ENCODE measurements around the gene RNF208. TPM values are rescaled to one million over a fixed set of nuclear protein-coding genes. Genes with fewer than 3 reads are reported as not detected.

The RNF208 gene
- total RNA-seq, 2 experiments from 2014 or later = 8.0 to 10.4 TPM

- no peak for ATAC-seq
- TF ChIP-seq, protein P1, sequence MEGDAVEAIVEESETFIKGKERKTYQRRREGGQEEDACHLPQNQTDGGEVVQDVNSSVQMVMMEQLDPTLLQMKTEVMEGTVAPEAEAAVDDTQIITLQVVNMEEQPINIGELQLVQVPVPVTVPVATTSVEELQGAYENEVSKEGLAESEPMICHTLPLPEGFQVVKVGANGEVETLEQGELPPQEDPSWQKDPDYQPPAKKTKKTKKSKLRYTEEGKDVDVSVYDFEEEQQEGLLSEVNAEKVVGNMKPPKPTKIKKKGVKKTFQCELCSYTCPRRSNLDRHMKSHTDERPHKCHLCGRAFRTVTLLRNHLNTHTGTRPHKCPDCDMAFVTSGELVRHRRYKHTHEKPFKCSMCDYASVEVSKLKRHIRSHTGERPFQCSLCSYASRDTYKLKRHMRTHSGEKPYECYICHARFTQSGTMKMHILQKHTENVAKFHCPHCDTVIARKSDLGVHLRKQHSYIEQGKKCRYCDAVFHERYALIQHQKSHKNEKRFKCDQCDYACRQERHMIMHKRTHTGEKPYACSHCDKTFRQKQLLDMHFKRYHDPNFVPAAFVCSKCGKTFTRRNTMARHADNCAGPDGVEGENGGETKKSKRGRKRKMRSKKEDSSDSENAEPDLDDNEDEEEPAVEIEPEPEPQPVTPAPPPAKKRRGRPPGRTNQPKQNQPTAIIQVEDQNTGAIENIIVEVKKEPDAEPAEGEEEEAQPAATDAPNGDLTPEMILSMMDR (IDR thresholded peaks at IDR 0.05) = no peak
- Mint-ChIP-seq H3K9me3 (no peaks in the 10 kb centered on the region), H3K27ac (no peak overlapping the region), H3K4me3 (no peak overlapping the region), H3K36me3 (ENCODE audit: low read depth) (peaks cover 38% of the 10 kb centered on the region), H3K27me3 (no peaks in the 10 kb centered on the region), H3K4me1 (ENCODE audit: low read depth) (peaks cover 8% of the 10 kb centered on the region)
- intact Hi-C loops (cut with micrococcal nuclease) = no loop called here
- POLR2A ChIA-PET = interaction anchor here (0.6 kb wide), 1 partner anchor 26 kb away, joined by 3 read pairs; no protein-coding TSS in a partner anchor
- CTCF ChIA-PET = no interaction called here
- no peak for DNase-seq
These were observed 46.6 kb upstream of the RNF208 start for GRCh38 chr9:137268538-137269201.

GRCh38 chr9:137267933-137268355 lies 45.9 kb upstream of the RNF208 start:
- ATAC-seq (no peak), DNase-seq (no peak)
- H3K27ac Mint-ChIP-seq = no peak overlapping the region
- CTCF ChIA-PET = interaction anchor here (1.0 kb wide), 1 partner anchor 31 kb away, joined by 3 read pairs; no protein-coding TSS in a partner anchor
- TF ChIP-seq, protein P1 (IDR thresholded peaks at IDR 0.05) = no peak
- intact Hi-C loops (cut with micrococcal nuclease) = no loop called here
- peaks cover 37% of the 10 kb centered on the region for H3K36me3 Mint-ChIP-seq (ENCODE audit: low read depth)
- peaks cover 8% of the 10 kb centered on the region for H3K4me1 Mint-ChIP-seq (ENCODE audit: low read depth)
- H3K9me3 Mint-ChIP-seq = no peaks in the 10 kb centered on the region
- POLR2A ChIA-PET = no interaction called here
- H3K4me3 Mint-ChIP-seq = no peak overlapping the region
- H3K27me3 Mint-ChIP-seq = no peaks in the 10 kb centered on the region

- intact Hi-C loops (cut with micrococcal nuclease) = no loop called here
- H3K27me3 Mint-ChIP-seq = no peaks in the 10 kb centered on the region
- CTCF ChIA-PET = interaction anchor here (1.0 kb wide), 1 partner anchor 30 kb away, joined by 3 read pairs; no protein-coding TSS in a partner anchor
- ATAC-seq (no peak), DNase-seq (no peak)
- peaks cover 38% of the 10 kb centered on the region for H3K36me3 Mint-ChIP-seq (ENCODE audit: low read depth)
- no peak overlapping the region for H3K4me3 Mint-ChIP-seq
- H3K4me1 Mint-ChIP-seq (ENCODE audit: low read depth) = peaks cover 8% of the 10 kb centered on the region
- TF ChIP-seq, protein P1 (IDR thresholded peaks at IDR 0.05) = no peak
- H3K27ac Mint-ChIP-seq = no peak overlapping the region
- POLR2A ChIA-PET = interaction anchor here (1.8 kb wide), 1 partner anchor 11 kb away, joined by 5 read pairs; the partner anchor contains the start of gene TOR4A
- H3K9me3 Mint-ChIP-seq = no peaks in the 10 kb centered on the region
These were observed 44.8 kb upstream of the RNF208 start for GRCh38 chr9:137266585-137267453.

DNA sequence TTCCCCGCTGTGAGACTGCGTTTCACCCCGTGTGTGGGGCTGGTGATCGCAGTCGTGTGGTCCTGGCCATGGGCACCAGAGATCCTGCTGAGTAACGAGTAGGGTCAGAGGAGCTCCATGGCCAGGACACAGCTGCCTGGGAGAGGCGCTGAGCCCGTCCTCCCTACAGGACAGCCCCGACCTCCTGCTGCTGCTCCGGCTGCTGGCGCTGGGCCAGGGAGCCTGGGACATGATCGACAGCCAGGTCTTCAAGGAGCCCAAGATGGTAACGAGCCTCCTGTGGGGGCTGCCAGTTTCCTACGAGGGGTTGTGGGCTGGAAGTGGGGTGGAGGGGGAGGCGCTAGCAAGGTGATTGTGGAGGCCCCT lies 44.1 kb upstream of the RNF208 start:
- Mint-ChIP-seq H3K4me1 (ENCODE audit: low read depth) (peaks cover 4% of the 10 kb centered on the region), H3K9me3 (no peaks in the 10 kb centered on the region), H3K36me3 (ENCODE audit: low read depth) (peaks cover 38% of the 10 kb centered on the region), H3K4me3 (no peak overlapping the region), H3K27me3 (no peaks in the 10 kb centered on the region), H3K27ac (no peak overlapping the region)
- ChIA-PET POLR2A (interaction anchor here (1.8 to 2.3 kb wide), 2 partner anchors 8 to 11 kb away, joined by 5 to 8 read pairs; partner anchors contain the start of gene TOR4A), CTCF (no interaction called here)
- ATAC-seq (no peak), DNase-seq (no peak)
- intact Hi-C loops (cut with micrococcal nuclease) = no loop called here
- TF ChIP-seq, protein P1 (IDR thresholded peaks at IDR 0.05) = no peak
